GM18867 (cell line): ENCODE results near the gene PDGFB.
"Not testable (repeated sequence)": the region's sequence is repeated elsewhere in the genome, so short reads cannot be mapped to it uniquely, and the experiment has no call there.

Experiments
- ATAC-seq: cut with Tn5 transposase; IDR thresholded peaks from one replicate; pipeline ENCODE4 v1.9.1; 2021; ENCODE audit warnings: mild to moderate bottlenecking, moderate library complexity; ENCODE audit not compliant: unreplicated experiment

Gene PDGFB

GRCh38 chr22:39229075-39229474, 15.7 kb downstream of the PDGFB start:
- ATAC-seq: no peak

DNA sequence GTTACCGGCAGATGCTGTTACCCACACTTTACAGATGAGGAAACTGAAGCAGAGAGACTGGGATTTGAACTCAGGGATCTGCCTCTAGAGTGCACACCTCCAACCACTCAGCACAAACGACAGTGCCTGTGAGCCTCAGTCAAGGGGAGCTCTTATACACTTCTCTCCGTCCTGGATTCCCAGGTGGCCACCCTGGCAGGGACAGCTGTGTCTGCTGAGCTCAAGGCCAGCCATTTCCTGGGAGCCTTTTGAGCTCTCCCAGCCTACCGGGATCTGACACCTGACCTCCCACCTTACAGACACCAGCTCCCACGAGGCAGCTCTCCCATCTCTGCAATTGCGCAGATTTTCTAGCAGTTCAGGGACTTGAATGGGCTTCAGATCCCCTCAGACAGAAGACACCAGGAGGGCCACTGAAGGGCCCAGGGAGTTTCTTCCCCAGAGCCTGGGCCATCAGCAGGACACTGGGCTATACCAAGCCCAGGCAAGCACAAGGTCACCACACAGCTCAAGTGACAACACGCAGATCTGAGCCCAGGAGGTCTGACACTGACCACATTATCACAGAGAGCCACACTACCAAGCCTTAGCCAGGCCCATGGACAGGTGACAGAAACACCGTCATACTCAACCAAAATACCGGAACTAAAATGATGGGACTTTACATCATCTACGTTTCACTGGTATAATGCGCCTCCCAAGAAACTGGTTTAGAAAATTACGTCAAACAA, 17.1 kb downstream of the PDGFB start:
- ATAC-seq: no peak

GRCh38 chr22:39226353-39226752, 18.4 kb downstream of the PDGFB start:
- ATAC-seq: no peak

- ATAC-seq: no peak
Observed at GRCh38 chr22:39225591-39225990, 19.2 kb downstream of the PDGFB start.

GRCh38 chr22:39224550-39224949, 20.2 kb downstream of the PDGFB start:
- ATAC-seq: no peak

- no peak for ATAC-seq
Observed at GRCh38 chr22:39223091-39223710, 21.6 kb downstream of the PDGFB start.

- no peak for ATAC-seq
Observed at GRCh38 chr22:39221999-39222686, 22.6 kb downstream of the PDGFB start.

DNA sequence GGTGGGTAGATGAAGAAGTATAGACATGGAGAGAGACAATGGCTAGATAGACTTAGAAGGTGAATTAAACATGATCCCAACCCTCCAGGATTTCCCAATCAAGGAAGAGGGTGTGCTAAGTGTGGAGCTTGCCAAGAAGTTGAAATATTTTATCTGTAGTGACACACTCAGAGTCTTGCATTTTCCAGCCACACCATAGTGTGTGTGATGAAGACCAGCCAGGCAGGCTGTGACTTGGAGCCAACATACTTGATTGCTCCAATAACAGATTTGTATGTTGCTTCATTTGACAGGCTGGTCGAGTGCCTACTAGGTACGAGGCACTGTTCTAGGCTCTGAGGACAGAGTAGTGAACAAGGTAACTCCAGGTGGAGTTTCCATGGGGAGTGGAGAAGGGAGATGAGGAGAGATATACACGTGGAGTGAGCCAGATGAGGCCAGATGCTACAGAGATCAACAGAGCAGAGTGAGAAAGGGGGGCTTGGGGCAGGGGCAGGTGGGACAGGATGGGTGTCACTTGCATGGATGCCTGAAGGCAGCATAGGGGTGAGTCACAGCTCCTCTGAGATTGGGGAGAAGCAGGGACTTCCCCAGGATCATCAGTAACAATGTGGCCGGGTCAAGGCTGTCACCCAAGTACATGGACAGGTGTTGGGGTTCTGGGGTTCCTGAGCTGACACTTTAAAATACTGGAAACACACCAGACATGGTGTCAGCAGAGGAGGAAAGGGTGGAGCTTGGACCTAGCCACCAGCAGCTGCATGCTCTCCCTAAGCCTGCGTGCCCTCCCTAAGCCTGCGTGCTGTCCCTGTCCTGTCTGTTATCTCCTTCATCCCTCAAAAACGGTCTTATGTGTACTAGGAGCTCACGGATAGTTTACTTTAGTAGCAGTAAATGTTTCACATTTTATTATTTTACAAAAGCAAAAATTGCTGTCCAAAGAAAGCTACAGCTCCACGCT, 23.6 kb downstream of the PDGFB start:
- ATAC-seq: no peak

- no peak for ATAC-seq
Observed at GRCh38 chr22:39220450-39220849, 24.3 kb downstream of the PDGFB start.

- no peak for ATAC-seq
Observed at GRCh38 chr22:39219071-39220039, 25.4 kb downstream of the PDGFB start.

GRCh38 chr22:39218432-39218831, 26.4 kb downstream of the PDGFB start:
- ATAC-seq: not testable (repeated sequence)

DNA sequence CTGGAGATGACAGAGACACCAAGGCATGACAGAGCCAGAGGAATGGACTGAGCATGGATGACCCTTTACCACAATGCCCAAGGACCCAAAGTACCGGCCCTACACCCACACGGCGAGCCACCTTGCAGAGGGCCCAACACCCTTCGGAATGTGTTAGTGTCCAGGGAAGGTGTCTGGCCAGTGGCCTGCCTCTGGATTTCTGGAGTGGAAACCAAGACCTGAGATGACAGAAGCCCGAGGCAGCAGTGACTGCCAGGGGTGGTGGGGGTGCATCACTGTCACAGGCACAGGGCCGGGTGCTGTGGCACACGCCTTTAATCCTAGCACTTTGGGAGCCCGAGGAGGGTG, 28.7 kb downstream of the PDGFB start:
- ATAC-seq: no peak

DNA sequence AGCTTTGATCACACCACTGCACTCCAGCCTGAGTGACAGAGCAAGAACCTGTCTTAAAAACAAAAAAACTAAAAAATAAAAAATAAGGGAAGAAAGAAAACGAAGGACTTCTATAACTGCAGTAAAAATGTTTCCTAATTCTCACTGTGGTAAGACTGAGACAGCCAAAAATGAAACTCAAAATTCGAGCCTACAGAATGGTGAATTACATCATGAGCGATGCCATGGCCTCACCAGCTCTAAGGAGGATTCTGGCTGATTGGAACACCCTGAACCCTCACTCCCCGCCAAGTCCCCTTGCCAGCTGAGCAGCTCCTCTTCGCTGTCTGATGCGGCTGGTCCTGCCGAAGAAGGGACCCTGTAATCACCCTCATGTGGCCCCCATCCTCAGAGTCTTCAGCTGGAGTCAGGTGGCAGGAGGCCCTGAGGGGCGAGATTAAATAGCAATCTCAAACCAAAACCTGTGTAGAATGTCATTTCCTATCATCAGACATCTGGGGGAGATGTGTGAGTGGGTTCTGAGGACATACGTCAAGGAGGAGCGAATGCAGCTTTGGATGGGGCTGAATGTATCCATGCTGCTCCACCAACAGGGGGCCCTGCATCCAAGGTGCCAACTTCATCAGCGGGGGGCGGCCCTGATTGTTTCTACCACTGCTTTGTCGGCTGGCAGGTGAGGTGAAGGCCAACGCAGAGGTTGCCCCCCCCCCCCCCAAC, 29.2 kb downstream of the PDGFB start:
- ATAC-seq: no peak

GRCh38 chr22:39215070-39215396, 29.7 kb downstream of the PDGFB start:
- ATAC-seq: no peak

GRCh38 chr22:39214383-39215069, 30.3 kb downstream of the PDGFB start:
- no peak for ATAC-seq

DNA sequence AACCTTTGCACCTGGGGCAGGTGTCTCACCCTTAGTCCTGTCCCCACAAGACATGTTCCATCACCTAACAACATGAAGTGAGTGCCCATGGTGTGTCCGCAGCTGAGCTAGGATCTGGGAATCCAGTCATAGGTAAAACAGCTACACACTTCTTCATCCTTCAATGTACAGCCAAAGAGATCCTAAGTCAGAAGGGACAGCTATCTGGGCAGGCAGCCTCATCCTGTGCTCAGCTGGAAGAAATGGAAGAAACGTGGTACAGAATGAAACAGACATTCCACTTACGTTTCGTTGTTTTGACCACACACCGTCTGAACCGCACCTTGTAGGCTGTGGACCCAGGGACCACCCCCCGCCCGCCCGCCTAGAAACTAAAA, 30.8 kb downstream of the PDGFB start:
- no peak for ATAC-seq

DNA sequence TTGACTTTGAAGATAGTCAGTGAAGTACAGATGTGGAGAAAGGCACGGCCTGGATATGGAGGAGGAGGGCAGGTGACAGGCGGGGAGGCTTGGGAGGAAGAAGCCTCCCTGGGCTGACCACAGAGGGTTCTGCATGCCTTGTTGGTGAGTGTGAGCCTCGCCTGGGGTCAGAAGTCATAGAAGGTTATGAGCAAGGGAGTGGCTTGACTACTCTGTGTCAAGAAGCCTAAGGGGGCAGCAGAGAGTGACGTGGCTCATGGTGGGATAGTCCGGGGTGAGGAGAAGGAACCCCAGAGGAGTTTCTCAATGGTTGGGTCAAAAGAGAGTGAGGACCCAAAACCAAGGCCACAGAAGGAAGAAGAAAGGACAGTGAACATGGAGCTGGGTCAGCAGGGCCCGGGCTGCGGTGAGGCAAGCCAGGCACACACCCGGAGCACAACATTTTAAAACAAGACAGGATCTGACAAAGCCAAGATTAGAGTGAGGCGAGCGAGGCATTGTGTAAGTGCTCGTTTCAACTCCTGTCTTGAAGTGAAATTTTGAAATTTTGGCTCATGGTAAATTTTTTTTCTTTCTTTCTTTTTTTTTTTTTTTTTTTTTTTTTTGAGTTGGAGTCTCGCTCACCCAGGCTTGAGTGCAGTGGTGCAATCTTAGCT, 31.9 kb downstream of the PDGFB start:
- no peak for ATAC-seq

- no peak for ATAC-seq
Observed at GRCh38 chr22:39209756-39210155, 35.0 kb downstream of the PDGFB start.
